GM19372 (cell line): Measurements from ENCODE around the gene HID1.
"Not testable (repeated sequence)": the region's sequence is repeated elsewhere in the genome, so short reads cannot be mapped to it uniquely, and the experiment has no call there.

Source experiments
- ATAC-seq: cut with Tn5 transposase; IDR thresholded peaks from one replicate; pipeline ENCODE4 v1.9.1; 2021; ENCODE audit warnings: mild to moderate bottlenecking, low read depth, moderate library complexity; ENCODE audit not compliant: unreplicated experiment

Gene HID1

DNA sequence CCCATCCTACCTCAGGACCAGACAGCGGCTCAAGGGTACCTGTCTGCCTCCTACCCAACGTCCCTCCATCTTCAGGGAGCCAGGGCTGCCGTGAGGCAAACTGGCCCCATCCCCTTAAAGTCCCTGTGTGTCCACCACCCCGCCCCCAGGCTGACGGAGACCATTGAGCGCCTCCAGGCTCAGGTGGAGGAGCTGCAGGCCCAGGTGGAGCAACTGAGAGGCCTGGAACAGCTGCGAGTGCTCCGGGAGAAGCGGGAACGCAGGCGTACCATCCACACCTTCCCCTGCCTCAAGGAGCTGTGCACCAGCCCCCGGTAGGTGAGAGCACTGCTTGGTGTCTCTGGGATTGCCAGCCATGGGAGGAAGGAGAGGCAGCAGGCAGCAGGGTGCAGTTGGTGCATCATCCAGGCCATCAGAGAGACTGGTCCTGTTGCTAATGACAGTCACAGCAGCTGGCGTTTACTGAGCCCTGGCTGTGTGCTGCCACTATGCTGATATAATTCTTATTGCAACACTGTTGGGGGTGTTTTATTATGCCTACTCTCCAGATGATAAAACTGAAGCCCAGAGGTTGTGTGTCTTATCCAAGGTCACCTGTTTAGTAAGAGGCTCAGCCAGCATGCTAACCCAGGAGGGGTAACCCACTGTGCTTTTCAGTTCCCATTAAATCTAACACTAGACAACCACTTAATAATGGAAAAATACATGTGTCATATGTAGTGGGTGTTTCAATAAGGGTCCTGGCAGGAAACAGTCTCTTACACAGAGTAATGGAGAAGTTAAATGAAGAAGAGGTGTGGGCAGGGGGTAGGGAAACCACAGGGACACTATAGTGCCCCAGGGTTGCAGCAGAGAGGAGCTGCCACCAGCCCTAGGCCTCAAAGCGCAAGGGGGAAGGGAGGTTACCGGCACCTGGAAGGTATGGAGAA lies 29.6 kb upstream of the HID1 start:
- no peak for ATAC-seq

DNA sequence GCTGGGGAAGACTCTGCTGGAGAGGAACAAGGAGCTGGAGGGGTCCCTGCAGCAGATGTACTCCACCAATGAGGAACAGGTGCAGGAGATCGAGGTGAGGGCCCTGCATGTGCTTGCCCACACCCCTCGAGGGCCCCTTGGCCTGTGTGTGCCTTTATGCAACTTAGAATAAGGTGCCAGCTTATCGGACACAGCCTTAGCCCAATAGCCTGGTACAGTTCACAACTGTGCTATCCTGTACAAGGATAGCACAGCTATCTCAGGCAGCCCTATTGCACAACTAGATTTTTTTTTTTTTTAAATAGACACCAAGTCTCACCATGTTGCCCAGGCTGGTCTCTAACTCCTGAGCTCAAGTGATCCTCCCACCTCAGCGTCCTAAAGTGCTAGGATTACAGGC lies 27.0 kb upstream of the HID1 start:
- ATAC-seq = no peak

DNA sequence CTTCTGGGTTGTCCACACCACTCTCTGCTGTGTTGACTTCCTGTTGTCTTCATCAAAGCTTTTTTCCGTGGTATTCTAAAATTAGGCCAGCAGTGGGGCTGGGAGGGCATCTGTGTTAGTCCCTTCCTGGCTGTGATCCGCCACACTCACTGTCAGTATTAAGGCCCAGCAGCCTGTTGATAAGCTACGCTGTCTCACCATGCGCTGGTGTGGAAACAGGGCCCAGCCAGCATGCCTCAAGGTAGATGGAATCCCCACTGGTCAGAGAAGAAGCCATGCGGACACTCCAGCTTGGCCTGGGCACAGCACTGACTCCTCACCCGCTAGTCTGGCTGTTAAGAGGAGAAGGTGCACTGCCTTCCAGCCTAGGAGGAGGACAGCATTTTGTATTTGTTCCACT lies 26.2 kb upstream of the HID1 start:
- no peak for ATAC-seq

DNA sequence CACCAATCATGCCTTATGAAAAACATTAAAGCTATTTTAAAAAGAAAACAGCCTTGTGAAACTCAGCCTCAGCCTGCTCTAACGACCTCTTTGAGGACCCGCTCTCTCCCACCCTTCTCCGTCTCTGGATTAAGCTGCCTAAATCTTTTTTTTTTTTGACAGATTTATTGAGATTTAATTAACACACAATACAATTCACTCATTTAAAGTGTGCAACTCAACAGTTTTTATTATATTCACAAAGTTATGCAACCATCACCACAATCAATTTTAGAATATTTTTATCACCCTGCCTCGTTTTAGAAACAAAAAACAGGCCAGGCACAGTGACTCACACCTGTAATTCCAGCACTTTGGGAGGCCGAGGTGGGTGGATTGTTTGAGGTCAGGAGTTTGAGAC lies 23.3 kb upstream of the HID1 start:
- ATAC-seq = no peak

DNA sequence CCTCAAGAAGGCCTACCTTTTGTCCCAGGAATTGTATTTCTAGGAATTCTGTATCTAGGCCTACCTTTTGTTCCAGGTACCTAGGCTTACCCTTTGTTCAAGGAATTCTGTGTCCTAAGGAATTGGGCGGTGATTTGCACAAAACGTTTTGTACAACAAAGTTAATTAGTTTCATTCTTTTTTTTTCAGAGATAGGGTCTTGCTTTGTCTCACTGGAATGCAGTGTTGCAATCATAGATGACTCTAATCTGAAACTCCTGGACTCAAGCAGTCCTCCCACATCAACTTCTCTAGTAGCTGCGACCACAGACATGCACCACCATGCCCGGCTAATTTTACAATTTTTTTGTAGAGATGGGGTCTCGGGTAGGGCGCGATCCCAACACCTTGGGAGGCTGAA lies 21.9 kb upstream of the HID1 start:
- ATAC-seq = no peak

DNA sequence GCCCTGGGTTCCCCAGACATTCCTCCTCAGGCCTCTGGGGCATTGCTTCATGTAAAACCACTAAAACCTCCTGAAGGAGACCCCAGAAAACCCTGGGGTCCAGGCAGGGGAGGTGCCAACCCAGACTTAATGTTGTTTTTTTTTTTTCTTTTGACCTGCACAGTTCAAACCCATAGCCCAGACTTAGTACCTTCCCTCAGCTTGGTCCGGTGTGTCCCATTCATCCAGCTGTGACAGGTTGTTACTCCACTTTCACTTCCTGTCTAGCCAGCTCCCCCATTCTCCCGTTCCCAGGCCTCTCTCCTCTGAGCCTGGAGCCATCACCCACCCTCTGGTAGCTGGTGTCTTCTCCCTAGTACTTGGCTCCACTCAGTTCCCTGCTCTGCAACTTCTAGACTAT lies 19.7 kb upstream of the HID1 start:
- no peak for ATAC-seq

DNA sequence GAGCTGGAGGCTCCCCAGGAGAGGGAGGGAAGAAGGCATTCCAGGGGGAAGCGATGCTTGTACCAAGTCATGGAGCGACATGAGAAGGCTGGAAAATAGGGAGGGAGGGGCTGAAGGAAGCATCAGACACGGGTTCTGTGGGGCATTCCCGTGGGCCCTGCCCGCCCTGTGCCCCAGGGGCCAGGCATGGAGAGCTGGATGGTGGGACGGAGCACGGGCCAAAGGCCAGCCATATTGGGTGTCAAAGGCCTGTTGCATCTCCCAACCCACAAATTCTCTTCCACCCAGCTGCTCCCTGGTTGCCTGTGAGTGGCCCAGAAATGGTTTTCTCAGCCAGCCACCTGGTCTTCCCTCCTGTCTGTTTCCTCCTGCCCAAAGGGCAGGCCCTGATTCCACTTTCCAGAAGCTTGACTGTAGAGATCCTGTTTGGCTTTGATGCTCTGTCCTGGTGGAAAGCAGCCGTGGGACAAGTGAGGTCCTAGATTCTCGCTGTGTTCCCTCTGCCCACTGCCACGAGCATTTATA lies 18.1 kb upstream of the HID1 start:
- ATAC-seq = no peak

DNA sequence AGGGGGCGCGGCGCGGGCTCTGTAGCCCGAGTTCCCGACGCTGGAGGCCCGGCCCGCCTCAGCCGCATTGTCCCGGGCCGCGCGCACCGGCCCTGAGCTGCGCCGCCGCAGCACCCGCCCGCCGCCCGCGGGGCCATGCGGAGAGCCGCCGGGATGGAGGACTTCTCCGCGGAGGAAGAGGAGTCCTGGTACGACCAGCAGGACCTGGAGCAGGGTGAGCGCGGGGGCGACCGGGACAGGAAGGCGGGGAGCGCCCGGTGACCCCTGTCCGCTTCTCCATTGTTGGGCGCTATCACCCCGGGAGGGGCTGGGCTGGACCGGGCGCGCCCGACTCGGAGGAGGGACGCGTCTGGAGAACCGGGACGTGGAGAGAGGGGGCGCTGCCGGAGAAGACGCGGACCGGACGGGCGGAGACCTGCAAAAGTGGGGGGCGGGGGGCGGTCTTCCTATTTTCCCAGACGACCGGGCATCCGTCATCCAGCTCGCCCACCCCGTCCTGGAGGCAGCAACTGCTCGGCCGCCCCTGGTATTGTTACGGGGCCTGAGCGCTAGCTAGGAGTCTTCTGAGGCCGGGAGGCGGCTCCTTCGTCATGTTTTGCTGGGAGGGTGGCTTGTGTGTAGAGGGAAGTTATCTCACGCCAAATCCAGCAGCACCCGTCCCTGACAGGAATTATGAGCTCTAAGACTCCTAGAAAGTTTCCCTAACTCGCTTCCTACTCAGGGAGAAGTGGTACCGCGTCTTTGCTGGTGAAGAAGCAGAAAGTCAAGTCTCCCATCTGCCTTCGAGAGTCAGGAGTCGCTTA lies 15.6 kb upstream of the HID1 start:
- peak; percentile 47 for ATAC-seq

DNA sequence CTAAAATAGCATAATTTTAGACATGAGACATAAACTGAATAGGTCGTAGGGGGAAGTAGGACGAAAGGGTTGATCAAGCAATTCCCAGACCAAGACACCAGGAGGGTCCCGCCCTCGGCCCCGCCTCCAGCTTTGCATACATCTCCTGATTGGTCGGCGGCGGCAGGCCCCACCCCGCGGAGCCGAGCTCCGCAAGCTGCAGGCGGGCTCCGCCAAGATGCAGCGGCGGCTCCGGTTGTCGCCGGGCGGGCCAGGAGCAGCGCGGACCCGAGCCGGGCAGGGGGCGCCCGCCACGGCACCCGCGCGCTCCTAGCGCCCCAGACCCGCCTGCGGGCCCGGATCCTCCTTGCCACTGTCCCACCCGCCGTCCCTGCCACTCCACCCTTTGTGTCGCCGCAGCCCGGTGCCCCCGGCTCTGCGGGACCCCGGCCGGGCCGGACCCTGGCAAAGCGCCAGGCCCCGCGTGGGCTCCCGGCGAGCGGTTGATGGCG lies 14.9 kb upstream of the HID1 start, which contains the start of gene CDR2L:
Gene CDR2L, plus strand, starts transcription at position 215 of the 491 bp plus-strand sequence. CDS start 412 bp downstream, outside the sequence.
- peak; percentile 91 for ATAC-seq

DNA sequence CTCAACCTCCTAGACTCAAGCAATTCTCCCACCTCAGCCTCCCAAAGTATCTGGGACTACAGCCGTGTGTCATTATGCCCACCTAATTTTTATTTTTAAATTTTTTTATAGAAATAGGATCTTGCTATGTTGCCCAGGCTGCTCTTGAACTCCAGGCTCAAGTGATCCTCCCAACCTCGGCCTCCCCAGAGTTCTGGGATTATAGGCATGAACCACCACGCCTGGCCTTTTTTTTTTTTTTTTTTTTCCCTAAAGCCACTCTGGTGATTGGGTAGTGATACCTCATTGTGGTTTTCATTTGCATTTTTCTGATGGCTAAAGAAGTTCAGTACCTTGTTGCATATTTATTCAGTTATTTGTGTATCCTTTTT lies 13.6 kb upstream of the HID1 start:
- ATAC-seq = no peak

DNA sequence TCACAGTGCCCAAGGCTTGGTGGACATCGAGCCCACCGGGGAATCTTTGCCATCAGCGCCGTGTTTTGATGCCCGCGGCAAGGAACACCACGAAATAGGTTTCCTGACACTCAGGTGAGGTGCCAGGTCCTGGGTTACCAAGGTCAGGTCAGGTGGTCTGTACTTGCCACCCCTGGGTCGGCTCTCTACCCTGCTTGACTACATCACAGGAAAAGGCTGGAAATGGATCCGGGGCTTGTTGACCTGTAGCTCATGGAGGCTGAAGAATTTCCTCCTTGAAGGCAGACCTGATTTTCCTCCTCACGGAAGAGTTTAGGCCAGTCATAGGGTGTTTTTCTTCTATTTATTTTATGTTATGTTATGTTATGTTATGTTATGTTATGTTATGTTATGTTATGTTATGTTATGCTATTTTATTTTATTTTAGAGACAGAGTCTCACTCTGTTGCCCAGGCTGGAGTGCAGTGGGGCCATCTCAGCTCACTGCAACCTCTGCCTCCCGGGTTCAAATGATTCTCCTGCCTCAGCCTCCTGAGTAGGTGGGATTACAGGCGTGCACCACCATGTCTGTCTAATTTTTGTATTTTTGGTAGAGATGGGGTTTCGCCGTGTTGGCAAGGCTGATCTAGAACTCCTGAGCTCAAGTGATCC lies 10.2 kb upstream of the HID1 start:
- ATAC-seq = not testable (repeated sequence)

DNA sequence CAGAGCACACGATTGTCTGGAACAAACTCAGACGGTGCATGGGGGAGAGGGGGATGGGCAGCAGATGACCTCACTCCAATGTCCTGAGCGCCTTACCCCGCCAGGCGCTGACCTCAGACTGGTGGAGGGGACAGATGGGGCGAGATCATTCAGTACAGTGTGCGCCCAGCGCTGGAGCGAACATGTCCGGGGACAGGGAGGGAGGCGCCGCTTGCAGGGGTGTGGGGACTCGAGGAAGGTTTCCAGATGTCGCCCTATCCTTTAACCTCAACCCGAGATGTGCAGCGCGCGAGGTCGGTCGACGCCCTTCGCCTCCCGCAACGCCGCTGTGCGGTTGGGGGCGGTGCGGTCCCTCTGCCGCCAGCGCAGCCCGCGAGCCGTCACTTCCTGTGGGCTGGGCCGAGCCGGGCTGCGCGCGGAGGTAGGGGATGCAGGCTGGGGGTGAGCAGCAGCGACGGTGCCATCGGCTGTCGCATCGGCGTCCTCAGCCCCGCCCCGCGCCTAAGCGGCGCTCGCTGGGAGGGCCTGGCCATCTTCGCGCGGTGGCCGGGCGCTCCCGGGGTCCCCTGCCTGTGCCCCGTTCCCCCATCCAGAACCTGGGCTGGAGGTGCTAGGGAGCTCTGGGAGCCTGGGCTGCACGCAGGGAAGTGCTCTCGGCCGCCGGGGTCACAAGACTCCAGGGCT lies 9.6 kb upstream of the HID1 start:
- peak; percentile 53 for ATAC-seq

DNA sequence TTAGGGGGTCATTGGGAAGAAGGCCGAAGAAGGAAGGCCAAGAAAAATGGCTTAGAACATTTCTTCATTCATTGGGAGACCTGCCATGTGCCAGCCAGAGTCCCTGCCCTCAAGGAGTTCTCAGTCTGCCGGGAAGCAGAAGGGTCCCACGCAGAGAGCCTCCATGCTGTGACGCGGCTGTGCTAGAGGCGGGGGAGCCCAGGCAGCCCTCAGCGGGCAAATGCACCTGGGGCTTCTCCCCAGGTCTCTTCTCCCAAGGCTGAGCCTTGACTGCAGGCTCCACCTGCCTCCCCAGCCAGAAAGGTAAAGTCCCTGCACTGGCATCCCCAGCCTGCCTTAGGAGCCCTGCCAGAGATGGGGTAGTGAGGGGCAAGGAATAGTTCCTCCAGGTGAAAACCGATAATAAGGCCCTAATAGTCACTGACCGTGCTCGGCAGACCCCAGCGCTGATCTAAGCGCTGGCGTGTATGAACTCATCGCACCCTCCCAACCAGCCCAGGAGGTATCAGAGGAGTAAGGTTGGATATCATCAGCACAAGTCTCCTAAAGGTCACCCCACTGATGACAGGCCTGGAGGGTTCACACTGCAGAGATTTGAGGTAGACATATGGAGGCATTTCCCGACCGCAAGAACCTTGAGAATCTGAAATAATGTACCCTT lies 8.9 kb upstream of the HID1 start:
- ATAC-seq = no peak

DNA sequence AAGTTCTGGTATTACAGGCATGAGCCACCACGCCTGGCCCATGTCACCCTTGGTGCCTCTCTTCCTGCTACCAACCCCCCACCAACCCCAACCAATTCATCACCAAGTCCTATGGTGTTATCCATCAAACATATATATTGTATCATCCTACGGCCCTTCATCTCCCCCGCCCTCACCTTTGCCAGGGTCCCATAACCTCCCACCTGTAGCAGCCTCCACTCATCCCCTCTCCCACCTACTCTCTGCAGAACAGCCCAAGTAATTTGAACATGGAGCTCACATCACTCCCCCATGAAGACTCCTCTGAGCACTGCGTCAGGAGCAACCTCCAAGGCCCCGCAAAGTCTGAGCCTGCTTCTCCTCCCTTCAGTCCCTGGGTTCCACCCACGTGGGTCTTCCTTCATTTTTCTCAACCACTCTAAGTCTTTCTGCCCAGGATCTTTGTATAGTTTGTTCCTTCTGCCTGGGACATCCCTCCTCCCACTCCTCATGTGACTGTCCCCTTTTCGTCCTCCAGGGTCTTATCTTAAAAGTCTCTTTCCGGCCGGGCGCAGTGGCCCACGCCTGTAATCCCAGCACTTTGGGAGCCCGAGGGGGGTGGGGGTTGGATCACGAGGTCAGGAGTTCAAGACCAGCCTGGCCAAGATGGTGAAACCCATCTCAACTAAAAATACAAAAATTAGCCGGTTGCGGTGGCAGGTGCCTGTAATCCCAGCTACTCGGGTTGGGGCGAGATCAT lies 7.0 kb upstream of the HID1 start:
- ATAC-seq = no peak

DNA sequence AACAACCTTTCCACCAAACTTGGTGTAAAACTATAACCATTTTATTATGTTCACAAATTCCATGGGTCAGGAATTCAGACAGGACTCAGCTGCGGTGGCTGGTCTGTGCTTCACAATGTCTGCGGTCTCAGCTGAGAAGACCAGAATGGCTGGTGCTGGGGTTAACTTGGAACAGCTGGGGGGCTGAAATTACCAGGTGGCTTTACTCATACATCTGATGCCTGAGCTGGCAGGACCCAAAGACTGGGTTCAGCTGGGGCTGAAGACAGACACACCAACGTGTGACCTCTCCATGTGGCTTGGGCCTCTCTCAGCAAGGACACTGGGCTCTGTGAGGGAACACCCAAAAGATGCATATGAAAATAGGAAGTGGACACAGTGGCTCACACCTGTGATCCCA lies 5.7 kb upstream of the HID1 start:
- ATAC-seq = no peak

DNA sequence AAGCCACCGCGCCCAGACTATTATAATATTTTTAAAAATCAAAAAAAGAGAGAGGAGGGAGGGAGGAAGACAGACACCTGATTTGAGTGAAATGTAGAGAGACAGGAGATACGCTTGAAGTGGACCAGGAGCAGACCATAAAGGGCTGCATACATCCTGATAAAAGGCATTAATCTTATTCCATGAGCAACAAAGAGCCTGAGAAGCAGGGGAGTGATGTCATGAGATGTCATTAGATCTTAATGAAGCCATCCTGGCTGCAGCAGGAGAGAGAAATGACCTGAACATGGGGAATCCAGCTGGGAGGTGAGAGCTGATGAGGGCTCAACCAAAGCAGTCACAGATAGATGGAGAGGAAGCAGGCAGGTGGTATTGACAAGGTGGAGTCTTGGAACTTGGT lies 5.2 kb upstream of the HID1 start:
- ATAC-seq = no peak

DNA sequence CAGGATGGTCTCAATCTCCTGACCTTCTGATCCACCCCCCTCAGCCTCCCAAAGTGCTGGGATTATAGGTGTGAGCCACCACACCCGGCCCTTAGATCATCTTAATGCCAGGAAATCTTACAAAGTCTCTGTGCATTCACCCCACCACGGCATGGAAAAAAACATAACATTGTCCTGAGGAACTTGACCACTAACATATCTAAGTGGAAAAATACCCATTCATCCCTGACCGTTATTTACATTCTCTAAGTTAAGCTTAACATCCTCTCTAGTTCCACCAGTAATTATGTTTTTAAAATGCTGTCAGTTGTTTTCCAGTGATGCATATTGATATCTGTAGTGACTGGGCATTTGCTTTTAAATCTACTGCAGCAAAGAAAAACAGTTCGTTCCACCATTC lies 3.4 kb upstream of the HID1 start:
- no peak for ATAC-seq

DNA sequence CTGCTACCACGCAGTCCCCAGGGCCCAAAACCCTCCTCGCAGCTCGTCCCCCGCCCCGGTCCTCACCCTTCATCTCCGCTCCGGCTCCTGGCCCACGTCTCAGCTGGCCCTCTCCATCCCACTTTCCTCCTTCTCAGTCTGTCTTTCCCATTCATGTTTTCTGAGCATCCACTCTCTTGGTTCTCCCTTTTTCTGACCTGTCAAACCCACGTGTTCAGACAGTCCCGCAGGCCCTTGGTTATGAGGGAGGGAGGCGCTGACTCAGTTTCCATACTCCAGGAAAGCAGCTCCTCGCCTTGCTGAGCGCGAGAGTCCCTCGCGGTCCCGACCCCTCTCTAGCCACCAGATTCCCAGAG lies 392 bp upstream of the HID1 start:
- ATAC-seq = no peak

DNA sequence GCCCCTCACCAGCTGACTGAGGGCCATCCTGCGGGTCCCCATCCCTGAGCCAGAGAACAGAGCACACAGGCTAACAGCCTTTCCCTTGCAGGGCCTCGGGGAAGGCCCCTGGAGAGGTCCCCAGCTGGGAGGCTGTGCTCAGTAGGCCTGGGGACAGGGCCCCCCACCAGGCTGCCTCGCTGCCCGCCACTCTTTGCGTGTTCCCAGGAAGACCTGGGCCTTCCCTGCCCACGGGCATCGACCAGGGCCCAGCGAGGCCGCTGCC lies 785 bp downstream of the HID1 start:
- ATAC-seq = no peak
